CD14-positive monocyte (primary cell): ENCODE data around the gene EXPH5. TPM values are rescaled to one million over a fixed set of nuclear protein-coding genes. Genes with fewer than 3 reads are reported as not detected.

Experiments used
- DNase-seq, 3 donors: peaks; one replicate each; pipeline ENCODE4 v3.0.0-alpha.2; 2011 to 2022
- H2AFZ ChIP-seq: 2 replicates; pipeline ENCODE4 v1.6.0; 2012; ENCODE audit warnings: mild to moderate bottlenecking, low read depth, low read length, inconsistent platforms; ENCODE audit not compliant: insufficient read depth, poor library complexity, severe bottlenecking
- H3K27ac ChIP-seq, 2 donors: 1 replicate in 1 of 2; 2 replicates in 1 of 2; pipeline ENCODE4 v1.5.1; 2012 to 2013; ENCODE audit warnings: low read length in 2 of 2, control low read depth in 1 of 2, inconsistent platforms in 1 of 2, low read depth in 1 of 2, mild to moderate bottlenecking in 1 of 2
- H3K27me3 ChIP-seq, 2 donors: one replicate each; pipeline versions ENCODE4 v1.6.0 to v1.6.1; 2011 to 2013; ENCODE audit warnings: low read length in 2 of 2; ENCODE audit not compliant: control insufficient read depth in 2 of 2, insufficient read depth in 2 of 2
- H3K36me3 ChIP-seq, 2 donors: replicated peaks in 1 of 2; 1 replicate in 1 of 2; 2 replicates in 1 of 2; pipeline versions ENCODE4 v1.5.1 to v1.6.1; 2012 to 2013; ENCODE audit warnings: low read length in 2 of 2, control low read depth in 1 of 2, inconsistent platforms in 1 of 2, mild to moderate bottlenecking in 1 of 2; ENCODE audit not compliant: insufficient read depth in 2 of 2, control insufficient read depth in 1 of 2
- H3K4me1 ChIP-seq, 2 donors: 1 replicate in 1 of 2; 2 replicates in 1 of 2; pipeline versions ENCODE4 v1.5.1 to v1.6.1; 2012 to 2013; ENCODE audit warnings: low read length in 2 of 2, control low read depth in 1 of 2, inconsistent platforms in 1 of 2, mild to moderate bottlenecking in 1 of 2, moderate library complexity in 1 of 2; ENCODE audit not compliant: insufficient read depth in 2 of 2, control insufficient read depth in 1 of 2
- H3K4me2 ChIP-seq: replicated peaks from 2 replicates; pipeline ENCODE3; 2012; ENCODE audit warnings: low read length, moderate library complexity, mild to moderate bottlenecking; ENCODE audit not compliant: poor library complexity, severe bottlenecking; ENCODE audit errors: extremely low read depth
- H3K4me3 ChIP-seq, 3 experiments: fragments of 200-600 bp in 1 of 3; sonication (generic) in 1 of 3; replicated peaks in 1 of 3; 1 replicate in 2 of 3; 2 replicates in 1 of 3; pipeline ENCODE4 v1.5.1; 2011 to 2013; ENCODE audit warnings: low read length in 3 of 3, mild to moderate bottlenecking in 3 of 3, control low read depth in 2 of 3, low read depth in 2 of 3, inconsistent platforms in 1 of 3, moderate library complexity in 1 of 3
- H3K79me2 ChIP-seq: 2 replicates; pipeline ENCODE4 v1.6.0; 2012; ENCODE audit warnings: mild to moderate bottlenecking, control low read depth, inconsistent platforms, low read length, moderate library complexity; ENCODE audit not compliant: insufficient read depth
- H3K9ac ChIP-seq: 2 replicates; pipeline ENCODE4 v1.6.0; 2017; ENCODE audit warnings: low read length, mild to moderate bottlenecking; ENCODE audit not compliant: insufficient read depth, poor library complexity, severe bottlenecking
- H3K9me3 ChIP-seq, 2 donors: replicated peaks in 1 of 2; 1 replicate in 1 of 2; 2 replicates in 1 of 2; pipeline versions ENCODE4 v1.5.1 to v1.6.1; 2012 to 2013; ENCODE audit warnings: low read length in 2 of 2, control low read depth in 1 of 2; ENCODE audit not compliant: control insufficient read depth in 1 of 2, insufficient read depth in 1 of 2
- H4K20me1 ChIP-seq: 2 replicates; pipeline ENCODE4 v1.6.0; 2012; ENCODE audit warnings: mild to moderate bottlenecking, low read length, control low read depth, moderate library complexity; ENCODE audit not compliant: insufficient read depth
- H3K27ac Mint-ChIP-seq, 7 donors: one replicate each; pipeline ENCODE4 v1.8.0; 2020; ENCODE audit warnings: mild to moderate bottlenecking in 7 of 7, mixed read lengths in 7 of 7, moderate library complexity in 6 of 7, inconsistent platforms in 2 of 7
- H3K27me3 Mint-ChIP-seq, 3 donors: one replicate each; pipeline ENCODE4 v1.8.0; 2021 to 2022; ENCODE audit warnings: low read depth in 3 of 3, mild to moderate bottlenecking in 3 of 3, mixed read lengths in 3 of 3, moderate library complexity in 3 of 3, inconsistent platforms in 1 of 3
- H3K36me3 Mint-ChIP-seq, 2 donors: one replicate each; pipeline ENCODE4 v1.8.0; 2020; ENCODE audit warnings: mixed read lengths in 2 of 2, inconsistent platforms in 1 of 2, mild to moderate bottlenecking in 1 of 2
- H3K4me1 Mint-ChIP-seq: one replicate; pipeline ENCODE4 v1.8.0; 2020; ENCODE audit warnings: mild to moderate bottlenecking, mixed read lengths
- H3K4me3 Mint-ChIP-seq, 2 donors: one replicate each; pipeline ENCODE4 v1.8.0; 2020; ENCODE audit warnings: mild to moderate bottlenecking in 2 of 2, mixed read lengths in 2 of 2, moderate library complexity in 1 of 2
- H3K9me3 Mint-ChIP-seq, 7 donors: one replicate each; pipeline ENCODE4 v1.8.0; 2020 to 2022; ENCODE audit warnings: mixed read lengths in 7 of 7, mild to moderate bottlenecking in 6 of 7, moderate library complexity in 6 of 7, inconsistent platforms in 2 of 7
- CTCF ChIP-seq: fragments of 200-600 bp; IDR thresholded peaks from one replicate; pipeline ENCODE4 v1.8.0; 2022; ENCODE audit warnings: antibody characterized with exemption, mild to moderate bottlenecking
- WGBS: methylation state at CpG from one replicate; pipeline ENCODE4 v1.1.5; 2013; ENCODE audit warnings: missing lambda C conversion rate; ENCODE audit not compliant: insufficient coverage; 5-methylcytosine and 5-hydroxymethylcytosine counted together
- intact Hi-C, 2 donors: fragments of 100-400 bp; cut with micrococcal nuclease; formaldehyde crosslinking; loops; one replicate each; pipeline versions ENCODE4 v1.15.0 to v1.15.1; 2023
- polyA plus RNA-seq, 3 donors: library from polyadenylated mRNA; depleted of rRNA in 1 of 3; unstranded in 2 of 3; stranded (reverse) in 1 of 3; fragments of 300-500 nt in 2 of 3; fragments of >200 nt in 1 of 3; fragmentation: Illumina TruSeq in 2 of 3; gene quantifications; 1 replicate in 2 of 3; 2 replicates in 1 of 3; pipeline ENCODE4 v1.2.3, GENCODE V29; 2012 to 2021

EXPH5 gene
- polyA plus RNA-seq, 3 donors, result 0.05 to 0.17 TPM; not detected in 1

GRCh38 chr11:108593923-108594434 lies 411 bp upstream of the EXPH5 start:
- Histone ChIP-seq H3K4me1 (peaks cover 5 to 12% of the 10 kb centered on the region in 2 donors), H3K36me3 (no peaks in the 10 kb centered on the region), H3K9me3 (no peaks in the 10 kb centered on the region), H2AFZ (peak overlapping the region; percentile 86), H3K27me3 (peaks cover 5 to 18% of the 10 kb centered on the region in 2 donors), H4K20me1 (no peaks in the 10 kb centered on the region), H3K4me3 (peak overlapping the region; percentile 57 to 99 (median 97)), H3K4me2 (peak overlapping the region; percentile 92), H3K79me2 (no peaks in the 10 kb centered on the region), H3K9ac (no peak overlapping the region), H3K27ac (peak overlapping the region in 1 of 2 donors; percentile 62)
- Mint-ChIP-seq H3K4me3 (peak overlapping the region; percentile 93 to 100), H3K27ac (peak overlapping the region in 1 of 7 donors; percentile 18), H3K9me3 (peaks cover 0 to 1% (median 0%) of the 10 kb centered on the region in 7 donors), H3K4me1 (peaks cover 17% of the 10 kb centered on the region), H3K36me3 (peaks cover 0 to 1% of the 10 kb centered on the region in 2 donors), H3K27me3 (peaks cover 16 to 30% (median 16%) of the 10 kb centered on the region in 3 donors)
- DNase-seq, result no peak
- TF ChIP-seq CTCF, result no peak
- no CpG with 5 or more reads among the region's 5 CpGs for WGBS
- intact Hi-C loops, result no loop called here

- Histone ChIP-seq H3K9ac (peak overlapping the region; percentile 76), H2AFZ (peak overlapping the region; percentile 86), H3K79me2 (no peaks in the 10 kb centered on the region), H3K27me3 (peaks cover 5 to 18% of the 10 kb centered on the region in 2 donors), H3K4me2 (peak overlapping the region; percentile 92), H4K20me1 (no peaks in the 10 kb centered on the region), H3K27ac (no peak overlapping the region), H3K36me3 (no peaks in the 10 kb centered on the region), H3K4me3 (peak overlapping the region; percentile 57 to 99 (median 97)), H3K4me1 (peaks cover 5 to 12% of the 10 kb centered on the region in 2 donors), H3K9me3 (no peaks in the 10 kb centered on the region)
- TF ChIP-seq CTCF, result no peak
- peak overlapping the region in 3 of 7 donors; percentile 45 to 66 (median 48) for H3K27ac Mint-ChIP-seq
- intact Hi-C loops, result no loop called here
- H3K4me1 Mint-ChIP-seq, result peaks cover 17% of the 10 kb centered on the region
- DNase-seq, result peak in 2 of 3 donors; percentile 2 to 3
- 2% methylated on average over 16 of the region's 43 CpGs for WGBS
- peaks cover 14 to 27% (median 16%) of the 10 kb centered on the region in 3 donors for H3K27me3 Mint-ChIP-seq
- peaks cover 0 to 1% of the 10 kb centered on the region in 2 donors for H3K36me3 Mint-ChIP-seq
- H3K9me3 Mint-ChIP-seq, result peaks cover 0 to 1% (median 0%) of the 10 kb centered on the region in 7 donors
- H3K4me3 Mint-ChIP-seq, result peak overlapping the region; percentile 93 to 100
Measured at GRCh38 chr11:108592591-108593213, 866 bp downstream of the EXPH5 start.
